ENCODE data around the gene GRK1.
"Not testable (repeated sequence)": the region's sequence is repeated elsewhere in the genome, so short reads cannot be mapped to it uniquely, and the experiment has no call there.

DNA sequence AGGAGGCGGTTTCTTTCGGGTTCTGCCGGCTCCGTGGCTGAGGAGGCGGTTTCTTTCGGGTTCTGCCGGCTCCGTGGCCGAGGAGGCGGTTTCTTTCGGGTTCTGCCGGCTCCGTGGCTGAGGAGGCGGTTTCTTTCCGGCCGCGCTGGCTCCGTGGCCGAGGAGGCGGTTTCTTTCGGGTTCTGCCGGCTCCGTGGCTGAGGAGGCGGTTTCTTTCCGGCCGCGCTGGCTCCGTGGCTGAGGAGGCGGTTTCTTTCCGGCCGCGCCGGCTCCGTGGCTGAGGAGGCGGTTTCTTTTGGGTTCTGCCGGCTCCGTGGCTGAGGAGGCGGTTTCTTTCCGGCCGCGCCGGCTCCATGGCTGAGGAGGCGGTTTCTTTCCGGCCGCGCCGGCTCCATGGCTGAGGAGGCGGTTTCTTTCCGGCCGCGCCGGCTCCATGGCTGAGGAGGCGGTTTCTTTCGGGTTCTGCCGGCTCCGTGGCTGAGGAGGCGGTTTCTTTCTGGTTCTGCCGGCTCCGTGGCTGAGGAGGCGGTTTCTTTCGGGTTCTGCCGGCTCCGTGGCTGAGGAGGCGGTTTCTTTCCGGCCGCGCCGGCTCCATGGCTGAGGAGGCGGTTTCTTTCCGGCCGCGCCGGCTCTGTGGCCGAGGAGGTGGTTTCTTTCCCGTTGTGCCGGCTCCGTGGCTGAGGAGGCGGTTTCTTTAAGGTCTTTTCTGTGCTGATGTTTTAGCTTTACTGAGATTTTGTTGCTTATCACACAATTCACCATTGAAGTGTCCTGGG is 85.4 kb downstream of the GRK1 start:
- TF ChIP-seq, protein P1, sequence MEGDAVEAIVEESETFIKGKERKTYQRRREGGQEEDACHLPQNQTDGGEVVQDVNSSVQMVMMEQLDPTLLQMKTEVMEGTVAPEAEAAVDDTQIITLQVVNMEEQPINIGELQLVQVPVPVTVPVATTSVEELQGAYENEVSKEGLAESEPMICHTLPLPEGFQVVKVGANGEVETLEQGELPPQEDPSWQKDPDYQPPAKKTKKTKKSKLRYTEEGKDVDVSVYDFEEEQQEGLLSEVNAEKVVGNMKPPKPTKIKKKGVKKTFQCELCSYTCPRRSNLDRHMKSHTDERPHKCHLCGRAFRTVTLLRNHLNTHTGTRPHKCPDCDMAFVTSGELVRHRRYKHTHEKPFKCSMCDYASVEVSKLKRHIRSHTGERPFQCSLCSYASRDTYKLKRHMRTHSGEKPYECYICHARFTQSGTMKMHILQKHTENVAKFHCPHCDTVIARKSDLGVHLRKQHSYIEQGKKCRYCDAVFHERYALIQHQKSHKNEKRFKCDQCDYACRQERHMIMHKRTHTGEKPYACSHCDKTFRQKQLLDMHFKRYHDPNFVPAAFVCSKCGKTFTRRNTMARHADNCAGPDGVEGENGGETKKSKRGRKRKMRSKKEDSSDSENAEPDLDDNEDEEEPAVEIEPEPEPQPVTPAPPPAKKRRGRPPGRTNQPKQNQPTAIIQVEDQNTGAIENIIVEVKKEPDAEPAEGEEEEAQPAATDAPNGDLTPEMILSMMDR (IDR thresholded peaks at IDR 0.05; ENCODE audit: poor library complexity), result not testable (repeated sequence)
- not testable (repeated sequence) for TF ChIP-seq EZH2 (IDR thresholded peaks at IDR 0.05; ENCODE audit: borderline replicate concordance); EZH2phosphoT487 (IDR thresholded peaks at IDR 0.05; ENCODE audit: low read depth, severe bottlenecking, unreplicated experiment)

Data from hepatocyte (in vitro differentiated cells).